SJSA1 (cell line): ENCODE results near the gene CYS1. TPM values are rescaled to one million over a fixed set of nuclear protein-coding genes. Genes with fewer than 3 reads are reported as not detected.

Source experiments
- DNase-seq, 2 experiments: peaks; one replicate each; pipeline ENCODE4 v3.0.0-alpha.2; 2015 to 2020; ENCODE audit warnings: low spot score in 2 of 2, low read depth in 1 of 2
- H3K27ac ChIP-seq: fragments of 250-450 bp; sonication (Bioruptor Pico); 2 replicates; pipeline ENCODE4 v1.5.1; 2020; ENCODE audit warnings: mild to moderate bottlenecking, moderate library complexity
- H3K27me3 ChIP-seq: fragments of 250-450 bp; sonication (Bioruptor Pico); replicated peaks from 2 replicates; pipeline ENCODE4 v1.5.1; 2020; ENCODE audit warnings: mild to moderate bottlenecking, moderate library complexity
- H3K36me3 ChIP-seq: fragments of 250-450 bp; sonication (Bioruptor Pico); 2 replicates; pipeline ENCODE4 v1.5.1; 2020; ENCODE audit warnings: mild to moderate bottlenecking
- H3K4me1 ChIP-seq: fragments of 250-450 bp; sonication (Bioruptor Pico); replicated peaks from 2 replicates; pipeline ENCODE4 v1.6.1; 2021; ENCODE audit warnings: mild to moderate bottlenecking
- H3K4me3 ChIP-seq: fragments of 250-450 bp; sonication (Bioruptor Pico); 2 replicates; pipeline ENCODE4 v1.5.1; 2020; ENCODE audit warnings: mild to moderate bottlenecking
- H3K9me3 ChIP-seq: fragments of 250-450 bp; sonication (Bioruptor Pico); replicated peaks from 2 replicates; pipeline ENCODE4 v1.5.1; 2020; ENCODE audit warnings: mild to moderate bottlenecking
- total RNA-seq: library from RNA; depleted of rRNA; stranded (reverse); fragments of >200 nt; shearing (Covaris generic); gene quantifications from 2 replicates; pipeline ENCODE4 v1.2.3, GENCODE V29; 2014

Gene CYS1
- total RNA-seq, 1 experiment from 2014 or later: 21.3 TPM

GRCh38 chr2:10075101-10075500 lies 5.1 kb downstream of the CYS1 start:
- H3K27ac ChIP-seq: no peak overlapping the region
- H3K4me1 ChIP-seq: peaks cover 23% of the 10 kb centered on the region
- no peak for DNase-seq
- no peaks in the 10 kb centered on the region for H3K27me3 ChIP-seq
- peaks cover 3% of the 10 kb centered on the region; the same call in 1 of the 2 replicates for H3K36me3 ChIP-seq
- H3K9me3 ChIP-seq: no peaks in the 10 kb centered on the region
- no peak overlapping the region for H3K4me3 ChIP-seq

- Histone ChIP-seq H3K27ac (no peak overlapping the region), H3K4me3 (no peak overlapping the region), H3K36me3 (0 out of 2 replicates have a peak, but pooled peaks cover 3% of the 10 kb centered on the region), H3K9me3 (no peaks in the 10 kb centered on the region), H3K4me1 (peaks cover 12% of the 10 kb centered on the region), H3K27me3 (no peaks in the 10 kb centered on the region)
- DNase-seq: no peak
These were observed 6.5 kb downstream of the CYS1 start for GRCh38 chr2:10073706-10074105.

GRCh38 chr2:10072656-10073480 lies 7.3 kb downstream of the CYS1 start:
- H3K4me1 ChIP-seq: 0 out of 2 replicates have a peak, but pooled peaks cover 6% of the 10 kb centered on the region
- no peaks in the 10 kb centered on the region for H3K27me3 ChIP-seq

GRCh38 chr2:10071595-10071994 lies 8.6 kb downstream of the CYS1 start:
- Histone ChIP-seq H3K36me3 (no peaks in the 10 kb centered on the region), H3K4me3 (no peak overlapping the region), H3K27me3 (no peaks in the 10 kb centered on the region)

More at GRCh38 chr2:10072656-10073480, 7.3 kb downstream of the CYS1 start:
- Histone ChIP-seq H3K27ac (no peak overlapping the region), H3K9me3 (no peaks in the 10 kb centered on the region), H3K36me3 (no peaks in the 10 kb centered on the region), H3K4me3 (no peak overlapping the region)
- DNase-seq: peak; percentile 64 to 84

GRCh38 chr2:10071176-10071575 lies 9.0 kb downstream of the CYS1 start:
- Histone ChIP-seq H3K36me3 (no peaks in the 10 kb centered on the region), H3K9me3 (no peaks in the 10 kb centered on the region), H3K27ac (no peak overlapping the region), H3K27me3 (no peaks in the 10 kb centered on the region), H3K4me1 (0 out of 2 replicates have a peak, but pooled peaks cover 6% of the 10 kb centered on the region), H3K4me3 (no peak overlapping the region)
- no peak for DNase-seq

More at GRCh38 chr2:10071595-10071994, 8.6 kb downstream of the CYS1 start:
- DNase-seq: no peak
- Histone ChIP-seq H3K4me1 (0 out of 2 replicates have a peak, but pooled peaks cover 6% of the 10 kb centered on the region), H3K9me3 (no peaks in the 10 kb centered on the region), H3K27ac (no peak overlapping the region)

GRCh38 chr2:10067881-10068280 lies 12.3 kb downstream of the CYS1 start:
- Histone ChIP-seq H3K27me3 (no peaks in the 10 kb centered on the region), H3K9me3 (no peaks in the 10 kb centered on the region), H3K27ac (no peak overlapping the region), H3K4me1 (0 out of 2 replicates have a peak, but pooled peaks cover 6% of the 10 kb centered on the region), H3K36me3 (0 out of 2 replicates have a peak, but pooled peaks cover 5% of the 10 kb centered on the region), H3K4me3 (no peak overlapping the region)
- no peak for DNase-seq

GRCh38 chr2:10067330-10067729 lies 12.9 kb downstream of the CYS1 start:
- DNase-seq: no peak
- 0 out of 2 replicates have a peak, but pooled peaks cover 5% of the 10 kb centered on the region for H3K36me3 ChIP-seq
- no peaks in the 10 kb centered on the region for H3K9me3 ChIP-seq
- 0 out of 2 replicates have a peak, but pooled peaks cover under 1% of the 10 kb centered on the region for H3K4me1 ChIP-seq
- no peak overlapping the region for H3K27ac ChIP-seq
- no peaks in the 10 kb centered on the region for H3K27me3 ChIP-seq
- H3K4me3 ChIP-seq: no peak overlapping the region

GRCh38 chr2:10065773-10066055 lies 14.5 kb downstream of the CYS1 start:
- DNase-seq: no peak
- Histone ChIP-seq H3K9me3 (no peaks in the 10 kb centered on the region), H3K36me3 (0 out of 2 replicates have a peak, but pooled peaks cover 5% of the 10 kb centered on the region), H3K4me1 (no peaks in the 10 kb centered on the region), H3K27ac (no peak overlapping the region), H3K27me3 (no peaks in the 10 kb centered on the region), H3K4me3 (no peak overlapping the region)

- no peak for DNase-seq
- no peak overlapping the region for H3K27ac ChIP-seq
- no peak overlapping the region for H3K4me3 ChIP-seq
- H3K27me3 ChIP-seq: no peaks in the 10 kb centered on the region
- H3K4me1 ChIP-seq: no peaks in the 10 kb centered on the region
- H3K9me3 ChIP-seq: no peaks in the 10 kb centered on the region
- 0 out of 2 replicates have a peak, but pooled peaks cover 5% of the 10 kb centered on the region for H3K36me3 ChIP-seq
These were observed 15.1 kb downstream of the CYS1 start for GRCh38 chr2:10064932-10065772.

GRCh38 chr2:10063566-10063965 lies 16.6 kb downstream of the CYS1 start:
- Histone ChIP-seq H3K4me1 (no peaks in the 10 kb centered on the region), H3K27ac (no peak overlapping the region), H3K9me3 (no peaks in the 10 kb centered on the region), H3K27me3 (no peaks in the 10 kb centered on the region), H3K36me3 (0 out of 2 replicates have a peak, but pooled peaks cover 5% of the 10 kb centered on the region), H3K4me3 (no peak overlapping the region)
- DNase-seq: no peak

GRCh38 chr2:10062931-10063365 lies 17.3 kb downstream of the CYS1 start:
- peaks cover 1% of the 10 kb centered on the region for H3K4me1 ChIP-seq

GRCh38 chr2:10061221-10061925 lies 18.8 kb downstream of the CYS1 start:
- Histone ChIP-seq H3K27me3 (no peaks in the 10 kb centered on the region), H3K9me3 (no peaks in the 10 kb centered on the region), H3K4me1 (peaks cover 17% of the 10 kb centered on the region), H3K36me3 (0 out of 2 replicates have a peak, but pooled peaks cover 5% of the 10 kb centered on the region), H3K27ac (no peak overlapping the region), H3K4me3 (no peak overlapping the region)
- DNase-seq: no peak

More at GRCh38 chr2:10062931-10063365, 17.3 kb downstream of the CYS1 start:
- Histone ChIP-seq H3K27ac (no peak overlapping the region), H3K36me3 (0 out of 2 replicates have a peak, but pooled peaks cover 5% of the 10 kb centered on the region), H3K9me3 (no peaks in the 10 kb centered on the region), H3K4me3 (no peak overlapping the region), H3K27me3 (no peaks in the 10 kb centered on the region)
- DNase-seq: no peak
